Cardiac septum (tissue), 1 donor: ENCODE measurements around the gene FANCF. TPM values are rescaled to one million over a fixed set of nuclear protein-coding genes. Genes with fewer than 3 reads are reported as not detected.

Source experiments
- DNase-seq: peaks from one replicate; pipeline ENCODE4 v3.0.0-alpha.2; 2020; ENCODE audit warnings: low spot score
- intact Hi-C: fragments of 100-400 bp; cut with DNase I; formaldehyde crosslinking; loops from one replicate; pipeline ENCODE4 v1.14.0; 2022
- total RNA-seq: library from RNA; stranded (reverse); fragmentation: NEBNext Ultra II Directional; extraction: Animal tissue kit (Norgen Biotek cat#: 25700); gene quantifications from one replicate; pipeline ENCODE4 v1.2.1, GENCODE V29; 2021
- donor health status: DM: no; HTN: no; CAD: no.

FANCF gene
- total RNA-seq, 1 donor from 2014 or later: 6.1 TPM

- intact Hi-C loops: loop anchor here (5.0 kb wide), 1 partner anchor 40 kb away; the partner anchor contains the start of gene GAS2
- peak; percentile 65 for DNase-seq
Observed at GRCh38 chr11:22627421-22627820, 1.8 kb upstream of the FANCF start.

DNA sequence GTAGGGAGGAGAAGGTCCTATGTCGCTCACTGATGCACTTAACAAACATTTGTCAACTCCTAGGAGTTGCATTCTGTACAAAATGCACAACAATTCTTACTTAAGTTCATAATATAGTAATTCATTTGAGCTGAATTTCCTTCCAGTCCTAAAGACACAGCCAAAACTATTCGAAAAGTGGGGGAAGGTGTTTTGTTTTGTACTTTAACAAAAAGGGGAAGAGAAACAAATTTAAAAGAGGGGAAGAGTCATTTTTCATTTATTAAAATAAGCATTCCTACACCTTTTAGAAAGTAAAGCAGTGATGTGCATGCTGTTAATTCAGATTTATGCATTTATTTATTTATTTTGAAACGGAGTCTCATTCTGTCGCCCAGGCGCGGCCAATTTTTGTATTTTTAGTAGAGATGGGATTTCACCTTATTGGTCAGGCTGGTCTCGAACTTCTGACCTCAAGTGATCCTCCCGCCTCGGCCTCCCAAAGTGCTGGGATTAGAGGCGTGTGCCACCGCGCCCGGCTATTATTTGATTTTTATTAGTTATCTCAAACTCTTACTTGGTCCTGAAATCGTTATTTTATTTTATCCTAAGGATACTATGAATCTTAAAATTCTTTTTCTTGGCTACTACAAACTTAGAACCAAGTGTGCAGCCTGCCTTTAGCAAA, 1.1 kb upstream of the FANCF start:
- intact Hi-C loops: loop anchor here (5.0 kb wide), 1 partner anchor 41 kb away; the partner anchor contains the start of gene GAS2

DNA sequence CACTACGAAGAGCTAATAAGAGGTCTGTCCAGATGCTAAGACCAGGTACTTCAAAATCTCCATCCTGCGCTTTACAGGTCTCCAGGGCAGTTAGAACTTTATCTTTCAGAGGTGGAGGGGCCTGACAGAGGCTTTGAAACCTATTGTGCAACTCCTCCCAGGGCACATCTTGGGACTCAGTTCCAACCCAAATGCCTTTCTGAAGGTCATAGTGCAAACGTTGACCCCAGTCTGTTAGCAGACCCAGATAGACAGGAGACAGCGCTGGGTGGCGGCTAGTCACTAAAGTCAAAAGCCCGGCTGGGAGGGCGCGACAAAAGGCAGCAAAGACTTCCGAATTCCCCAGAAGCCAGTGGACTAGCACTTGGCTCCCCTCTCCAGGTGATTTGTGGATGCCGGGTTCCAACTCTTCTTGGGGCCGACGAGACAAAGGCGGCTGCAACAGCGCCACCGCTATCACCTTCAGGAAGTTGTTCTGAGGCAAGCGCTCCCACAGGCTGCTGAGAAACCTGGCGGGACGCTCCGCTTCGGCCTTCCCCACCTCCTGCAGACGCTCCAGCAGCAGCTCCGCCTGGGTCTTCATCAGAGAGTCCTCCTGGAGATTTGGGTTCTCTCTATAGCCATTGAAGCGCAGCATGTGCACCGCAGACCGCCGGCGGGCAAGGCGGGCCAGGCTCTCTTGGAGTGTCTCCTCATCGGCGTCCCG, 728 bp downstream of the FANCF start:
- intact Hi-C loops: loop anchor here (5.0 kb wide), 1 partner anchor 42 kb away; the partner anchor contains the start of gene GAS2
- DNase-seq: peak; percentile 86

More for the DNA sequence above, 1.1 kb upstream of the FANCF start:
- no peak for DNase-seq

DNA sequence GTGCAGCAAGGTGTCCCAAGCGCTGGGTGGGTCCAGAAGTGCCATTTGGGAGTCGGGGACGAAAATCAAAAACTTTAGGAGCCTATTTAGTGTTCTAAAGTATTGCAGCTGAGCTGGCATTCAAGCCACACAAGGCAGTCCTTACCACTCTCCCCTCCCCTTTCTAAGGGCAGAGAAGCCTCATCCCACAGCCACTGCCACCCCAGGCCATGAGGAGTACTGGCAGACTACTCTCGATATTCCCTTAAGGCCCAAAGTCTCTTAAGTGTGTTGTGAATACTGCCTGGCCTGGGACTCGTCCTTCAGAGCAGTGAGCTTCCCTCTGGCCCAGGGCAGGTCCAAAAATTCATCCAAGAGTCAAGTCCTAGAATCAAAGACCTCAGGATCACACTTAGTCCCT, 7.8 kb downstream of the FANCF start:
- DNase-seq: no peak
- intact Hi-C loops: no loop called here

DNA sequence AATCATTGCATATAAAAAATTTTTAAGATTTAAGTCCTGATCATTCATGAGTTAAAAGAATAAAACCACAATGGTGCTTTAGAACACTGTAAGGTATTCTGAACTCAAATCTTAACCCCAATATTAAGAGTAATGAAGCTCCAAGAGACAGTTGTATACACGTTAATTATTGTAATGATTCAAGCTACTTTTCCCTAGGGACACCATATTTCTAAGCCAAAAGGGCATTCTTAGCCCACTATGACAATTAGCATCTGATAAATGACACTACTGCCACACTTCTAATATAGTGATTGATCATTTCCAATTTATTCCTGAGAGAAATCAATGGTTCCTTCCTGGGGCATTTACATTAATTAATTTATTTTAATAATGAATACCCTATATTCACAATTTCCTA, 21.7 kb downstream of the FANCF start:
- intact Hi-C loops: no loop called here
- no peak for DNase-seq

DNA sequence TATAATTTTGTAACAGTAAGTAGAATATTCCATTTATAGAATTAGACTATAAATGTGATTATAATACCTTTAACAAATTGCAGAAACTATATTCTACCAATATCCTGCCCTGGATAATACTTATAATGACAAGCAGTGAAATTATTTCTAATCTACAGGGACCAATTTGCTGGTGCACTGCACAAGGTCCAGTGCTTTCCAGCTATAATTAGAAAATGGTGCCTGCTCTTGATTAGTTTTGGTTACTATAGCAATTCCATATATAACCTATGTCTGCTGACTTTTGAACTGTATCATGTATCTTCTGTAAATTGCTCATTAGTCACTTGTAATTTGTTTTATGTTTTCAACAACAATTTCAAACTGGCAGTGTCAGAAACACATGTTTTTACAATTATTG, 23.1 kb downstream of the FANCF start:
- no peak for DNase-seq
- intact Hi-C loops: no loop called here

GRCh38 chr11:22599458-22599857, 26.2 kb downstream of the FANCF start:
- intact Hi-C loops: no loop called here
- DNase-seq: no peak

DNA sequence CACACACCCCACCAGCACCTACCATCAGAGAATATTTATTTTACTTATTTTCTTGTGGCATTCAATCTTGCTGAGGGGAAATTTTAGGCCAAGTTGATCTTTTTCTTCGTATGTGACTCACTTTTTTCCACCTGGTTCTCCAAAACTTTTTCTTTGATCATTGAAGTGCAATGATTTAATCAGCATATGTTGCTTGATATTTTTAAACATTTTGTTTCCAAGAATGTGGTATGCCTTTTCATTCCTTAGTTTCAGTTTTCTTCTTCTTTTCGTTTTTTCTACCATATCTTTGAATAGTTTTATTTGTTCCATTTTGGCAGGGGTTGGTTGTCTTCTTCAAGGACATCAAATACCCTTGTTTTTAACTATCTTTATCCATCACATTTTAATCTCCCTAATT, 28.6 kb downstream of the FANCF start:
- intact Hi-C loops: no loop called here
- no peak for DNase-seq

GRCh38 chr11:22584976-22585375, 40.6 kb downstream of the FANCF start:
- intact Hi-C loops: no loop called here
- DNase-seq: no peak

GRCh38 chr11:22583963-22584492, 41.6 kb downstream of the FANCF start:
- intact Hi-C loops: no loop called here
- no peak for DNase-seq

- DNase-seq: no peak
- intact Hi-C loops: no loop called here
Observed at GRCh38 chr11:22582151-22582410, 43.5 kb downstream of the FANCF start.

DNA sequence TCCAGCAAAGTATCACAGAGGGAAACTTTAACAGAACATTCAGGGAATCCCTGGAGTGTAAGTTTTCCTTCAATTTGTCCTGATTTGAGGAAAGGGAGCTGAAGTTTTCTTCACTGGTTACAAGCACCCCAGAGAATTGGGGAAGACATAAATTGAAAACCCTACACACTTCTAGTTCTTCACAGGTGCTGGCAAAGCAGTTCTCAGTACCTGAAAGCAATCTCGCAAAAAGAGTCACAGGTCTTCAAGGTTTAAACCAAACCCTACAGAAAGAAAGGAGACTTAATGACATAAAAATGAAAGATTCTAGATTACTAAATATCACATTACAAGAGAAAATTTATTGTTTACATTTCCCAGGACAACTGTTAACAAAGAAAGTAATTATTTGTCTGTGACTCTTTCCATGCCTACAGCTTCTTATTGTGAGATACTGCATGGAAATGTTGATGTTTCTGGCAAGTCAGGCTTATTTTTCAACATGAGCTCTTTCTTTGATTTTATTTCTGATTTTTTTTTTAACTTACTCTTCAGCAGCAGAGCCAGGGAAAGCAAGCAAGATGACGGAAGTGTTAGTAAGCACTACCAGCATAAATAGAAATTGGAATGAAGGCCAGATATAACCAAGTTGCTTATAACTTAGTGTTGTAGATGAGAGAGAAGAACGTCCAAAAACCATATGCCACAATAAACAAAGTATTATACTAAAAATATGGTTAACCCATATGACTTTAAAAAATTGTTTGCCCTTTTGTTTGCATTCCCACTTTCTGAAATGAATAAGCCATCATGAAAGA, 44.1 kb downstream of the FANCF start:
- no peak for DNase-seq

DNA sequence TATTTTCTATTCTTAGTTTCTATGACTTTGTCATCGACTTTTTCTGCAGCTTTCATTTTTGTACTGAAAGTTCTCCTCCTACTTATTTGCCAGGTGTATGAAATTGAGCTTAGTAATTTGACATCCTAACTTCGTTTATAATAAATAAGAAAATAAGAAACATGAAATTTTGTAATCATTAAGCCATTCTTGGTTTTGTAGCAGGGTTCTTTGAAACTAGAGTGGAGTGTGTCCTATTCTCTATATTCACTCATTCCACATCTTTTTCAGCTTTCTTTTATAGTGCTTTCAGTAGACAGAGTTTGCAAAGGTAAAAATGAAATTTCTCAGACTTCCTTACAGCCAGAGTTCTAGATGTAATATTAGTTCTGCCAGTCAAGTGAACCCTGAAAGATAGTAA, 47.8 kb downstream of the FANCF start:
- no peak for DNase-seq
- intact Hi-C loops: no loop called here

More for the DNA sequence above, 44.1 kb downstream of the FANCF start:
- intact Hi-C loops: no loop called here

Other genes with a start within 250 kb of the FANCF start
- 14.3 TPM for gene GAS2, start 40.8 kb upstream of the FANCF start, total RNA-seq
- 26.0 TPM for gene SVIP, start 204.0 kb upstream of the FANCF start, total RNA-seq
- not detected for gene CCDC179, start 234.7 kb upstream of the FANCF start, total RNA-seq